GM19397 (cell line): ENCODE measurements around the gene APOB.

Experiments
- ATAC-seq: cut with Tn5 transposase; IDR thresholded peaks from one replicate; pipeline ENCODE4 v1.9.1; 2021; ENCODE audit warnings: mild to moderate bottlenecking, moderate library complexity; ENCODE audit not compliant: unreplicated experiment

Gene APOB

DNA sequence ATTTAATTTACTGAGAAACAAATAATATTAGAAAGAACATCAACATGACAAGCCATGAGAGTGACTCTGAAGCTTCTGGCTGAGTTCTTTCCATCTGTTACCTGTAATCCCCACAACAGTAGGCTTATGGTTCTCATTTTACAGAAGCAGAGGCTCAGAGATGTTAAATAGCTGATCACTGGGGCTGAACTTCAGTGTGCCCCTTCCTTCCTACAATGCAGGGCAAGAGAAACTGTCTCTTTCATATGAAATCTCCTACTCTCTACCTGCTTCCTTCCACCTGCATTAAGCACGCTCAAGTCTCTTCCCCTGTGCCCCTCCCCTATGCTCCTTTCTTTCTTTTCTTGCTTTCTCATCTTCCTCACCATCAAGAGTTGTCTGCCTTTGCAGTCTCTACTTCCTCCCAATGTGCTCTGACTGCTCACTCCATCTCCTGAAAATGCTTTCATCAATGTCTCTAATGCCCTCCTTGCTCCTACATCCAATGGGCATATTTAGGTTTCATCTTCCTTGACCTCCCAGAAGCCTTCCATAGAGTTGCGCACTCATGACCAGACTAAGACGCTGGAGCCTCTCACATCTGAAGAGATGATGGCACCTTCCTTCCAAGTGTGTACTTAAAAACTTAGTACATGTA lies 23.7 kb downstream of the APOB start:
- no peak for ATAC-seq

DNA sequence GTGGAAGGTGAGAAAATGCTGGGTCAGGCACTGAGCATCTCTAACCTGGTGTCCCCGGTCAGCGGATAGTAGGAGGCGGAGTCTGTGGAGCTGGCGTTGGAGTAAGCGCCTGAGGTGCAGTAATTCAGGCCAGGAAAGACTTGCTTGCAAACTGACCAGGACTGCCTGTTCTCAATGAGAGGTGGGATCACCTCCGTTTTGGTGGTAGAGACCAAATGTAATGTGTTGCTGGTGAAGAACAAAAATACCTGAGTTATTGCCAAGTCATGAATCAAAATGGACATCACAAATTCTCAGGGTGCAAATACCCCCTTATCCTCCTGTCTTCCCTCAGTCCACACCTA lies 24.2 kb downstream of the APOB start:
- no peak for ATAC-seq

DNA sequence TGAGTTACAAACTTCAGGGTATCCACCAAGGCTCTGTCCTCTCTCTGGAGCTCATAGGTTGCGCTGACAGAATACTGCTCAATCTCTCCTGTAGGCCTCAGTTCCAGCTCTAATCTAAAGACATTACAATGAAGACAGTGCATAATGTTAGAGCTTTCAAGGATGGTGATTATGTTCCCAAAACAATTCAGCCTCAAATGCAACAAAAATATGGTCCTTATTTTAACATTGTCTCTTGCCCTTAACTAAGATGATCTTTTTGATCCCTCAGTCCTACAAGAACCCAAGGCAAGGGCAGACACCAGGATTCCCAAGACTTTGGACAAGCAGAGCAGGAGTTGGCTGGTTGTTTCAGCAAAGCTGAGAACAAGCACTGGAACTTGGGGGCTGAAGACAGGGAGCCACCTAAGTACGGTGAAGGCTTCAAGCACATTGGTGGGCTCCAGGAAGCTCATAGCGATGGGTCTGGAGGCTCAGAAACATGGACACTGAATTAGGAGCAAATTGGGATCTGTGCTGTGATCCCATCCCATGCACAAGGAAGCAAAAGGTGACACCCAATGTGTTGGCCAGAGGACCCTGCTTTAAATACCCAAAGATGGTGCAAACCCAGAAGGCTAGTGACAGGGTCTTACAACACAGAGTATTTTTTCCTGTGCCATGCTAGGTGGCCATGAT lies 24.7 kb downstream of the APOB start:
- no peak for ATAC-seq

DNA sequence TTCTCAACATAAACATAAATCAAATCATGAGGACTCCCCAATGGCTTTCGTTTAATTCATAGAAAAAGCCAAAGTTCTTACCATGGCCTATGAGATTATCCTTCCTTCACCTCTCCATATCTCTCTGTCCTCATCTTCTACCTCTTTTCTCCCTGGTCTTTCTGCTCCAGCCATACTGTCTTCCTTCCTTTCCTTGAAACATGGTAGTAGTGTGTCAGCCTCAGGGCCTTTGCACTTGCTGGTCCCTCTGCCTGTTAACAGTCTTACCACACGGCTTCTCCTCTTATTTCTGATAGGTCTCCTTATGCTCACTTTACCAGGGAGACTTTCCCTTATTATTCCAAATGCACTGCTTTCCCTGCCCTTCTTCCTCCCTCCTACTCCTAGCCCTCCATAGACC lies 25.6 kb downstream of the APOB start:
- ATAC-seq = no peak

DNA sequence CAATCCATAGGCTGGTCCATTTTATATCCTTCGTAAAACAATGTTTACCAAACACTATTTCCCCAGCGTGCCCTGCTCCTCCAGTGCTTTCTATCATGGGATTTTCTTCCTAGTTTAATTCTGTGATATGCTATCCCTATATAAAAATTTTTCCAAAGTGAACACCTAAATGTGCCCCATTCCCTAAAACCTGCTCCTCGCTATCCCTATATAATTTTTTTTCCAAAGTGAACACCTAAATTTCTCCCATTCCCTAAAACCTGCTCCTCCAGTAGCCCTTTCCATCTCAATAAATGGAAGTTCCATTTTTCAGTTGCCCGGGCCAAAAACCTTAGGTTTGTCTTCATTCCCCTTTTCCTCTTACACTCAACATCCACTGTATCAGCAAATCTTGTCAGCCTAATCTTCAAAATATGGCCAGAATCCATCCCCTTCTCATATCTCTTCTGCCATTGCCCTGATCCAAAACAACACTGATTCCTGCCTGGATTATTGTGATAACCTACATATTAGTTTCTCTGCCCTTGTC lies 26.1 kb downstream of the APOB start:
- ATAC-seq = no peak

DNA sequence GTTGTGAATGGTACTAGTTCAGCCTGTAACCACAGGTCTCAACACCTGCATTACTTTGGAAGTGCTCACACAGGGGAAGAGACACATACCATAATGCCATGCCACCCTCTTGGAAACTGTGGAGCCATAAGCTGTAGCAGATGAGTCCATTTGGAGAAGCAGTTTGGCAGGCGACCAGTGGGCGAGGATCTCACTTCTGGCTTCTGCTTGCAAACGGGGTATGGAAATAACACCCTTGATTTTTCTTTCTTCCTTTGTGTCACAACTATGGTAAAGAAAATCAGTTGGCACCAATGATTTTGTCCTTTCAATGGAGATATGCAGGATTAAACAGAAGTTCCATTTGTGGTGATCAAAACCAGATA lies 28.6 kb downstream of the APOB start:
- ATAC-seq = no peak

DNA sequence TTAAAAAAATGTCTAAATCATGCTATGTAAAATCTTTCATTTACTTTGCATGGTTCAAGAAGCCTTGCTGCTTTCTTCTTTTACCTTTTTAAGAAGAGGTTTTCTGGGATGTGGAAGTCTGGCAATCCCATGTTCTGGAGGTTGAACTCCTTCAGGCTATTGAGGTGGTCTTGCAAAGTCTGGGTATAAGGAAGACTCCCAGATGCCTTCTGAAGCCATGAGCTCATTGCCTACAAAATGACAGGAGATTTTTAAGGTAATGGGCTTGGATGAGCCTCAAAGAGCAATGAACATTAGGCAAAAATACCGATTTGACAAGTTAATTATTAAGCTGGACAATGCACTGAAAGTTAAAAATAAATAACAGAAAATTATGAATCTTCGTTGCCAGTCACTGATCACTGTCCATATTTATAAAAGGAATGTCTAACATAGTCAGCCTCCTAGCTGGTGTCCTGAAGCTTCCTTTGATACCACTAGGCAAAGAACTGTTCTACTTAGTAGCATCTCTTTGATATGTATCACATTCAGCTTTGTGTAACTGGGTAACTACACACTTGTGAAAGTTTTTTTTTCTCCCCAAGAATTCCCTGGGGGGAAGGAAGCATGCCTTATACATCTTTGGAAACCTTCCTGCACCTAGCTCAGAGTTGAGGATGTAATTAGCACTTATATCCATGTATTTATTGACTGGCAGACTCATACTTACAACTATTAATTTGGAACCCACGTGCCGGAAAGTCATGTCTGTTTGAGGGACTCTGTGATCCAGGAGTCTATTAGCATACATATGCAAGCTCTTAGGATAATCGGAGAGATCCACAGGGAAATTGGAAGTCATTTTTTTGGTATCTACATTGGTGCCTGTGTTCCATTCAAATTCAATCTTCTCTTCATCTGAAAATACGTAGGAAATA lies 29.3 kb downstream of the APOB start:
- ATAC-seq = no peak

DNA sequence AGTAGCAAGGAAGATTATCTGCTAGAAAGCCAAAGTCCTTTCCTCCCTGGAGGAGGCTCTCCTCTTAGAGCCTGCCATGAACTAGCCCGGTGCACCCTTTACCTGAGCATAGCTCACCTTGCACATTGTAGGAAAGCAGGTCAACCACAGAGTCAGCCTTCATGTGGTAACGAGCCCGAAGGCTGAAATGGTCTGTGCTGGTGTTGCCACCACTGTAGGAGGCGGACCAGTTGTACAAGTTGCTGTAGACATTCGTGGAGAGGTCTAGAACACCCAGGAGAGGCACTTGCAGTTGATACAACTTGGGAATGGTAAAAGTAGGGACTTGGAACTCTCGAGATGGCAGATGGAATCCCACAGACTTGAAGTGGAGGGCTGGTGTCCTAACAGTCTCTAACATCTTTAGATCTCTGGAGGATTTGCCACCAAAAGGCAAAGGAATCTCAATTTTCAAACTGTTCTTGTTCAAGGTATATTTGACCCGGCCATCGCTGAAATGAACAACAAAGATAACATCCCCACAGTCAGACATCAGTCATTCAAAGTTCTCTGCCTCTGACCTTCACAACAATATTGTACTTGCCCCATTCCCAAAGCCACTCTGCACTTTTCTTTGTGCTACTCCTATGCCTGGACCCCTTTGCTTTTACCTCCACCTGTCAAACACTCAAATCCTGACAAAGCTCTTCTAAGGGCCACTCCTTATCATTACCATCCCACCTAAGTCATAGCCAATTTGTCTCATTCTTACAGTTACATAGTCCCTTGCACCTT lies 30.6 kb downstream of the APOB start:
- no peak for ATAC-seq

DNA sequence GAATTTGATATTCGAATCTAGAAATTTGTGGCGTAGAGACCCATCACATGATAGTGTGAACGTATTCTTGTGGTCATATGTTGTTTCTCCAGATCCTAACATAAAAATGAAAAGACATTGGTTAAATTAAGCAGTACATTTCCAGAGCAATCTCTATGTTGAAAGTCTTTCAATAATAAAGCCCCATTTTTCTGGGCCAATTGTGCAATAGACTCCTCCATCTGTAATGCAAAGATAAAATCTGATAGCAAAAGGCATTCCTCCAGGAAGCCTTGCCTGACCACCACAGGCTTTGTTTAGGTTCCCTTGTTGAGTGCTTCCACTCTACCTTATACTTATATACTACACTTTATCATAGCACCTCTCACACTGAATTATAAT lies 31.3 kb downstream of the APOB start:
- ATAC-seq = no peak

DNA sequence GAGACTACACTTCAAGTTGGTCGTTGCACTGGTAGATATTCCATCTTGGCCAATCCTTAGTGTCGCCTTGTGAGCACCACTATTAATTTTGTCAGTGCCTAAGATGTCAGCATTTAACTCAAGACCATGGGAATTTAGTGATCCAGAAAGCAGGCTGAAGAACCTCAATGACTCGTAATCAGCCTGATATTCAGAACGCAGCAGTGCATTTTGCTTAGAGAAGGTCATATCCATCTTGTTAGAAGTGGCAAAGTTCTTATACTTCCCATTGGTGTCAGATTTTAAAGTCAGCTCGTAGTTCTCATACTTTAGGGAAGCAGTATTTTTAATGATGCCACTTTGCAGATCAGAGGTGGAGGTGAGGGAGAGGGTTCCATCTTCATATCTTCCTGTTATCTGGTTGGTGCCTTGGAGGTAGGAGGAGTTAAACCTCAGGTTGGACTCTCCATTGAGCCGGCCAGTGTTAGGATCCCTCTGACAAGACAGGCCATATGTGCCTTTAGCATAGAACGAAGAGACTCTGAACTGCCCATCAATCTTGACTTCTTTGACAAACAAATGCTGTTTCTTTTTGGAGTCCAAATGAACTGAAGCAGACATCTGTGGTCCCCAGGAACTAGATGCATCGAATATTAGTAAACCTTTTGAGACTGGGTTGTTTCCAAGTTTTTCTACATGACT lies 31.9 kb downstream of the APOB start:
- ATAC-seq = no peak

DNA sequence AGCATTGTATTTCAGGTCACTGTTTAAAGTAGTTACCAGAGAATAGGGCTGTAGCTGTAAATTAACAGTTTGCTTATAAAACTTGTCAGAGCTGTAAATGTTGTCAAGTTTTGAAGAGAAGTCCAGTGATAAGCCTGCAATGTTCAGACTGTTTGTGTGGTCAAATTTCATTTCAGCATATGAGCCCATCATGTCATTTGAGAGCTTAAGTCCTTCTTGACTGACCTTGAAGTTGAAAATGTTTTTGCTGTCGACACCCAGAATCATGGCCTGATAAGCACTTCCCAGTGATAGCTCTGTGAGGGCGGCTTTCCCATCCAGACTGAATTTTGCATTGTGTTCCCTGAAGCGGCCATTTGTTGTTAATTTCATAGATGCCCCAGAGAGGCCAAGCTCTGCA lies 32.4 kb downstream of the APOB start:
- no peak for ATAC-seq

DNA sequence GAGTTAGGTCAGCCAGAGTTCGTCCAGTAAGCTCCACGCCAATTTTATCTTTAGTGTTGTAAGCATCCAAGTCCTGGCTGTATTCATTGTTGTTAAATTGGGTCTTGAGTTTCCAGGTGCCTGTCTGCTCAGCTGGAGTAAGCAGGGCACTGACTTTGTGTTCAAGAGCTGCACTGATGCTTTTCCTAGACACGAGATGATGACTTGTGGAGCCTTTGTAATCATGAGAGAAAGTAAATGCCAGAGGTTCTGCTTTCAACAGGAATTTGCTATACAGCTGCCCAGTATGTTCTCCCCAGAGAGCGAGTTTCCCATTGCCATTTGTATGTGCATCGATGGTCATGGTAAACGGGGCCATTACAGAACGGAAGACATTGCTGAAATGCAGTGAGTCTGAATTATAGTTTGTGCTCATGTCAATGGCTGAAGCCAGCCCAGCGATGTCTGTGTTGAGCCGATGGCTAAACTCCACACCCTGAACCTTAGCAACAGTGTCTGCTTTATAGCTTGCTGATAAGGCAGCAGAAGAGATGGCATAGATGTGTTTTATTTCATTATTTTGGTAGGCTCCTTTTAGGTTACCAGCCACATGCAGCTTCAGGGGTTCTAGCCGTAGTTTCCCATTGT lies 32.9 kb downstream of the APOB start:
- ATAC-seq = no peak

DNA sequence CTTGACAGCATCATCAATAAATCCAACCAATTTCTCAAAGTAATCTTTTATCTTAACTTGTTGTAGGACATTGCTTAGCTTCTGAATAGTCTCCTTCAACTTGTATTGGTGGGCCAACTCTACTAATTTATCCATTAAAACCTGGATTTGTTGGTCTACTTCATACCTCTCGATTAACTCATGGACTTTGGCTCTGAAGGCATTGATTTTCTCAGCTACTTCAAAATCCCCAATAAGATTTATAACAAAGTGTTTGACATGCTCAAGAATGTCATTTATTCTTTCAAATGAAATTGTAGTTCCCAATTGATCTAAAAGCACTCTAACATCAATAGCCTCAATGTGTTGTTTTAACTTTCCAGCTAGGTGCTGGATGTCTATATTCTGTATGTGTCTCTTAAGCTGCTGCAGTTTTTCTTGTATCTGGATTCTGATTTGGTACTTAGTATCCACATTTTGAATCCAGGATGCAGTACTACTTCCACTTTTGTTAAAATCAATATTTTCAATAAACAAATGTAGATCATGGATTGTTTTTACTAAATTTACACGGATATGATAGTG lies 34.1 kb downstream of the APOB start:
- ATAC-seq = no peak

DNA sequence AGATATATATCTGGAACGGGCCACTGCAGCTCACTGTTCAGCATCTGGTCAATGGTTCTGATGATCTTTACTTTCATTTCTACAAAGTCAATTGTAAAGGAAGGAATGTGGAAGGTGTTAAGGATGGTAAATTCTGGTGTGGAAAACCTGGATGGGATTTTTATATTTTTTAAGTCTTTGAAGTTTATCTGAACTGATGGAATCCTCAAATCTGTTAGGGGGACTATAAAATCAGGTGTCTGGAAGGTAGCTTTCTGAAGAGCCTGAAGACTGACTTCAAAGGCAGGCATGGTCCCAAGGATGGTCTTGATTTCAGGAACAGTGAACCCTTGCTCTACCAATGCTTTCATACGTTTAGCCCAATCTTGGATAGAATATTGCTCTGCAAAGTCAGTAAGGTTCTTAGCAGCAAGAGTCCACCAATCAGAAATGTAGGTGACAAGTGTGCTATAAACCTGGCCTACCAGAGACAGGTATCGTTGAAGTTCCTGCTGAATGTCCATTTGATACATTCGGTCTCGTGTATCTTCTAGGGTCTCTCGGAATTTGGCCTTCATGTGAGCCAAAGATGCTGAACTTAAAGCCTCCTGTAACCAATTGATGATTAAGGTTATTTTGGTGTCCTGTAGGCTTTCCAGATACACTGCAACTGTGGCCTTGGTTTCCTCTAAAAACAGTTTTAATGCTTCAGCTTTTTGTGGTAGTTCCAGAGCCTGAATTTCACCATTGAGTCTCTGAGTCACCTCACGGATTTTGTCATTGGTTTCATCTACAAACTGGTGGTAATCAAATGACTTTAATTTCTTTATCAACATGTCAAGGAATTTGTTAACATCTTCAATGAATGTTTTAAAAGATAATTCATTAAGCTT lies 34.8 kb downstream of the APOB start:
- no peak for ATAC-seq

DNA sequence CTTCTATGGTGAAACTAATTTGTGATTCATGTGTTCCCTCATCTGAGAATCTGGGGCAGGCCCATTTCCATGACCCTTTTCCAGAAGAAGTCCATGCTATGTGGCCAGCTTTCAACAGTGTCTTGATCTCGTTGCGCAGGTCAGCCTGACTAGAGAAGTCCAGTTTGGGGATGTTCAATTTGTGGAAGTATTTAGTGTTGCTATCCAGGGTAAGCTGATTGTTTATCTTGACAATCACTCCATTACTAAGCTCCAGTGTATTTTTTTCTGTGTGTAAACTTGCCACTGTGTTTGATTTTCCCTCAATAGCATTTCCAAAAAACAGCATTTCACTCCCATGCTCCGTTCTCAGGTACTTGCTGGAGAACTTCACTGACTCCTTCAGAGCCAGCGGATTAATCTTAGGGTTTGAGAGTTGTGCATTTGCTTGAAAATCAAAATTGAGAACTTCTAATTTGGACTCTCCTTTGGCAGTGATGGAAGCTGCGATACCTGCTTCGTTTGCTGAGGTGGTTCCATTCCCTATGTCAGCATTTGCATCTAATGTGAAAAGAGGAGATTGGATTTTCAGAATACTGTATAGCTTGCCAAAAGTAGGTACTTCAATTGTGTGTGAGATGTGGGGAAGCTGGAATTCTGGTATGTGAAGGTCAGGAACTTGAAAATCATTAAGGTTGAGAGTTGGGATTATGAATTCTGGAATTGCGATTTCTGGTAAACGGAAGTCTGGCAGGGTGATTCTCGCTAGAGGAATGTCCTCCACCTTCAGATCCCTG lies 35.7 kb downstream of the APOB start:
- ATAC-seq = no peak

DNA sequence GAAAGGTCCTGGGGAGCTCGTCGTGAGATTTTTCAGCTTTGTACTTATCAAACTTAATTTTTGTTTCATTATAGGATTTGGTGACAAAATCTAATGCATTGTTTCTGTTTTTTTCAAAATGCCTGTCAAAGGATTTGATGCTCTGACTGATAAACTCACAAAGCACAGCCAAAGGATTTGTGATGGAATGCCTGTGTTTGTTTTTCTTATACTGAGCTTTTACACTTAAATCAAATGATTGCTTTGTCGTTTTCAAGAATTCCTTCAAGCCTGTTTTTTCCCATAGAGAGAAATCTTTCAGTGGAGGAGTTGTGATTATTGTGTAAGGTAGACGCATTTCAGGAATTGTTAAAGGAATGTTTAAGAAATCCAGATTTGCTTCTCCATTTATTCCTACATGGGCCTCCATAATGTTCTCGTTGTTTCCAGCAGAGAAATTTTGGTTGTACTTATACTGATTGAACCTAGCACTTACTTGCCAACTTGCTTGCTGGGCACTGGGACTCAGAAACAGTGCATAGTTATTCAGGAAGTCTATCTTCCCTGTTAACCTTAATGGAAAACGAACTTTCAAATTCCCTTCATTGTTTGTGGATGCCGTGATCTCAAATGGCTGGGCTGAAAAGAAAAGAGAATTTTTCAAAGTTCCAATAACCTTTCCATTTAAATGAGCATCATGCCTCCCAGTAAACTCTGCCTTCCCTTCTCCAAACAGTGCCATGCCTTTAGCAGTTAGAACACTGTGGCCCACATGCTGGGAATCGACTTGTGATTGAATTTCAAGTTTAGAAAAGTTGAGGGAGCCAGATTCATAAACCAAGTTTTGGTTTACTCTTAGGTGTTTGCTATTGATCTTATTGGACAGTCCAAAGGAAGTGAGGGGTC lies 36.5 kb downstream of the APOB start:
- no peak for ATAC-seq
